HepG2 (cell line): ENCODE measurements around the gene RGS2. TPM values are rescaled to one million over a fixed set of nuclear protein-coding genes. Genes with fewer than 3 reads are reported as not detected.

Source experiments
- CREM ChIP-seq, 2 experiments: sonication (generic) in 1 of 2; formaldehyde crosslinking in 1 of 2; IDR thresholded peaks; 2 replicates each; pipeline versions ENCODE4 v1.4.0 to v1.6.1; 2016 to 2020; ENCODE audit warnings: antibody characterized with exemption in 1 of 2, mild to moderate bottlenecking in 1 of 2, missing genetic modification reagents in 1 of 2
- HIVEP1 ChIP-seq: sonication (generic); formaldehyde crosslinking; IDR thresholded peaks from 2 replicates; pipeline ENCODE4 v1.4.0; 2020; ENCODE audit warnings: mild to moderate bottlenecking, missing genetic modification reagents
- IKZF5 ChIP-seq: IDR thresholded peaks from 2 replicates; pipeline ENCODE4 v1.6.1; 2018; ENCODE audit warnings: missing genetic modification reagents, mild to moderate bottlenecking, missing compliant biosample characterization
- LCORL ChIP-seq, 2 experiments: fragments of 450-650 bp in 1 of 2; sonication (generic) in 1 of 2; formaldehyde crosslinking in 1 of 2; IDR thresholded peaks; 2 replicates each; pipeline versions ENCODE4 v1.5.0 to v1.6.1; 2017 to 2020; ENCODE audit warnings: antibody characterized with exemption in 1 of 2, missing genetic modification reagents in 1 of 2
- MYC ChIP-seq: sonication (generic); formaldehyde crosslinking; IDR thresholded peaks from 2 replicates; pipeline ENCODE4 v1.9.0; 2021; ENCODE audit warnings: missing genetic modification reagents, borderline replicate concordance
- PHF5A ChIP-seq: IDR thresholded peaks from one replicate; pipeline ENCODE4 v1.6.1; 2018; ENCODE audit warnings: low read depth, missing genetic modification reagents; ENCODE audit not compliant: unreplicated experiment
- POLR2AphosphoS5 ChIP-seq: IDR thresholded peaks from 2 replicates; pipeline ENCODE4 v1.6.1; 2012; ENCODE audit warnings: low read depth, low read length
- SALL2 ChIP-seq: sonication (generic); formaldehyde crosslinking; IDR thresholded peaks from 2 replicates; pipeline ENCODE4 v1.8.1; 2023; ENCODE audit warnings: mild to moderate bottlenecking, missing genetic modification reagents, inconsistent platforms
- SAP130 ChIP-seq: IDR thresholded peaks from 2 replicates; pipeline ENCODE4 v1.6.1; 2016; ENCODE audit warnings: low read depth
- SCMH1 ChIP-seq: sonication (generic); formaldehyde crosslinking; IDR thresholded peaks from 2 replicates; pipeline ENCODE4 v1.9.0; 2021; ENCODE audit warnings: missing genetic modification reagents, mild to moderate bottlenecking, borderline replicate concordance
- SKI ChIP-seq: fragments of 450-650 bp; IDR thresholded peaks from one replicate; pipeline ENCODE4 v1.6.1; 2018; ENCODE audit warnings: mild to moderate bottlenecking; ENCODE audit not compliant: partially characterized antibody
- XBP1 ChIP-seq: sonication (generic); formaldehyde crosslinking; IDR thresholded peaks from 2 replicates; pipeline ENCODE4 v1.5.0; 2020; ENCODE audit warnings: missing genetic modification reagents
- ZBTB40 ChIP-seq, 2 experiments: fragments of 450-650 bp in 1 of 2; sonication (generic) in 1 of 2; formaldehyde crosslinking in 1 of 2; IDR thresholded peaks; 2 replicates each; pipeline versions ENCODE4 v1.6.1 to v1.8.0; 2016 to 2022; ENCODE audit warnings: antibody characterized with exemption in 1 of 2, mild to moderate bottlenecking in 1 of 2, missing genetic modification reagents in 1 of 2
- ZMAT3 ChIP-seq: sonication (generic); formaldehyde crosslinking; conservative IDR thresholded peaks from 2 replicates; pipeline ENCODE4 v1.7.0; 2021; ENCODE audit warnings: missing genetic modification reagents
- ZNF10 ChIP-seq: sonication (generic); formaldehyde crosslinking; IDR thresholded peaks from 2 replicates; pipeline ENCODE4 v1.4.0; 2020; ENCODE audit warnings: mild to moderate bottlenecking, low read depth, missing genetic modification reagents, borderline replicate concordance
- ZNF230 ChIP-seq: sonication (generic); formaldehyde crosslinking; IDR thresholded peaks from 2 replicates; pipeline ENCODE4 v1.4.0; 2020; ENCODE audit warnings: mild to moderate bottlenecking, missing genetic modification reagents
- ZNF562 ChIP-seq: sonication (generic); formaldehyde crosslinking; IDR thresholded peaks from 2 replicates; pipeline ENCODE4 v1.8.0; 2022; ENCODE audit warnings: missing genetic modification reagents, borderline replicate concordance
- ZNF724P ChIP-seq: sonication (generic); formaldehyde crosslinking; IDR thresholded peaks from 2 replicates; pipeline ENCODE4 v1.8.0; 2022; ENCODE audit warnings: missing genetic modification reagents, borderline replicate concordance
- ZNF75D ChIP-seq: sonication (generic); formaldehyde crosslinking; IDR thresholded peaks from 2 replicates; pipeline ENCODE4 v1.8.1; 2023; ENCODE audit warnings: missing genetic modification reagents, mild to moderate bottlenecking, borderline replicate concordance
- polyA plus RNA-seq, 8 experiments: library from polyadenylated mRNA; depleted of rRNA in 3 of 8; stranded (reverse) in 7 of 8; unstranded in 1 of 8; fragments of >200 nt; fragmentation: Illumina TruSeq in 4 of 8; extraction: Trizol in 4 of 8; gene quantifications; 2 replicates each; pipeline versions ENCODE4 v1.2.1 to v1.2.3, GENCODE V29; 2011 to 2016; ENCODE audit warnings: low read depth in 4 of 8, missing spikeins in 1 of 8, mixed read lengths in 1 of 8; ENCODE audit not compliant: insufficient read depth in 1 of 8
- total RNA-seq, 5 experiments: library from RNA; depleted of rRNA; stranded (reverse); fragments of >200 nt; fragmentation: Illumina TruSeq; extraction: Trizol; gene quantifications; 2 replicates each; pipeline ENCODE4 v1.2.3, GENCODE V29; 2016; ENCODE audit warnings: low read depth in 1 of 5

RGS2 gene
- total and polyA plus RNA-seq, 2 of the 13 experiments (the other 11 are each of a cell fraction or from before 2014, with no cell fraction given), result 0.64 to 1.4 TPM

- TF ChIP-seq MYC (peak; percentile 78), SAP130 (no peak; the same call in none of the 2 replicates), SKI (peak; percentile 48), ZNF10 (no peak), SCMH1 (CRISPR knock-in tag) (no peak), LCORL (IDR thresholded peaks at IDR 0.05) (no peak), LCORL (CRISPR knock-in tag; IDR thresholded peaks at IDR 0.05) (0 out of 2 replicates have a peak, but pooled peaks have one; percentile 23), SALL2 (CRISPR knock-in tag) (peak; percentile 77), ZBTB40 (IDR thresholded peaks at IDR 0.05) (no peak), ZBTB40 (CRISPR knock-in tag; IDR thresholded peaks at IDR 0.05) (0 out of 2 replicates have a peak, but pooled peaks have one; percentile 34), ZNF562 (CRISPR knock-in tag) (no peak), ZNF75D (CRISPR knock-in tag) (no peak), ZNF230 (peak; percentile 95), IKZF5 (CRISPR knock-in tag) (peak; percentile 57; the same call in 1 of the 2 replicates), XBP1 (CRISPR knock-in tag) (no peak; the same call in 1 of the 2 replicates), HIVEP1 (CRISPR knock-in tag) (peak; percentile 77; the same call in 1 of the 2 replicates), POLR2AphosphoS5 (peak; percentile 75), PHF5A (CRISPR knock-in tag) (no peak), ZMAT3 (CRISPR knock-in tag) (peak; percentile 84), ZNF724P (0 out of 2 replicates have a peak, but pooled peaks have one; percentile 28), CREM (IDR thresholded peaks at IDR 0.05) (no peak), CREM (CRISPR knock-in tag; IDR thresholded peaks at IDR 0.05) (no peak; the same call in 1 of the 2 replicates)
Observed at GRCh38 chr1:192808518-192809306, at the start of gene RGS2 (continued).
